GM19025 (cell line): ENCODE results near the gene CEP170B.

ENCODE experiments used
- ATAC-seq: cut with Tn5 transposase; IDR thresholded peaks from one replicate; pipeline ENCODE4 v1.9.1; 2021; ENCODE audit warnings: mild to moderate bottlenecking, low read depth, moderate library complexity; ENCODE audit not compliant: unreplicated experiment

Gene CEP170B

DNA sequence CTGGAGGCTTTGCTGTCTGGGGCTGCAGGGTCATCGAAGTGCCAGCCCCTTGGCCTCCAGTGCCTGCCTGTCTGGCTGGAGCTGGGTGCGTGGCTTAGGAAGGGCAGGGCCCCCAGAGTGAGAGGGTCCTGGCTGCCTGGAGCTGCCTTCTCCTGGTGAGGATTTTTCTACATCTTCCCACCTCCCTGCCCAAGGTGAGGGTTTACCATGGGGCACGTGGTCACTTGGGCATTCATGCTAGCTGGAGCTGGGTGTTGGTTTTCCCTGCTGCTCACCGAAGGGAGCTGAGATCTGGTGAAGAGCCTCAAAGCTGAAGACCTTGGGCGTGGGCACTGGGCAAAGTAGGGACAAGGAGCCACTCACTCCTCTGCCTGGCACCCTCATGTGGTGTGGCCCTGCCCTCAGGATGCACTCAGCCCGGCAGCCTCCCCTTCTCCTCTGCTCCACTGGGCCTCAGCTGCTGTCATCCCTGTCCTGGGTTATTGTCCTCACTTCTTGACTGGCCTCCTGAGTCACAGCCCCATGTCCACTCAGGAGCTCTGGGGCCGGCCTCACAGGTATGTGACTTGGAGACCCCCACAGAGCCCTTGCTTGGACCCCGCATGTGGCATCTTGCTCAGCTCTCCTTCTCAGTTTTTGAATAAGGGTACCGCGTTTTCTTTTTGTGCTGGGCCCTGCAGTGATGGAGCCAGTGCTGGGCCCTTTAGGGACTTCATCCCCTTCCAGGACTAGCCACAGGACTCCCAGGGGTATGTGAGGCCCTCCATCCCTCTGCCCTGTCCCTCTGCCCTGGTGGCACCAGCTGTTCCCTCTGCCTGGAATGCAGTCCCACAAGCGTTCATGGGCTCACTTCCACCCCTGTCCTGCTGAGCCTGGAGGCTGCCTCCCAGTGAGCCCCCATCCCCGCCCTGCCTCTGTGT is 1.6 kb downstream of the CEP170B start:
- no peak for ATAC-seq

DNA sequence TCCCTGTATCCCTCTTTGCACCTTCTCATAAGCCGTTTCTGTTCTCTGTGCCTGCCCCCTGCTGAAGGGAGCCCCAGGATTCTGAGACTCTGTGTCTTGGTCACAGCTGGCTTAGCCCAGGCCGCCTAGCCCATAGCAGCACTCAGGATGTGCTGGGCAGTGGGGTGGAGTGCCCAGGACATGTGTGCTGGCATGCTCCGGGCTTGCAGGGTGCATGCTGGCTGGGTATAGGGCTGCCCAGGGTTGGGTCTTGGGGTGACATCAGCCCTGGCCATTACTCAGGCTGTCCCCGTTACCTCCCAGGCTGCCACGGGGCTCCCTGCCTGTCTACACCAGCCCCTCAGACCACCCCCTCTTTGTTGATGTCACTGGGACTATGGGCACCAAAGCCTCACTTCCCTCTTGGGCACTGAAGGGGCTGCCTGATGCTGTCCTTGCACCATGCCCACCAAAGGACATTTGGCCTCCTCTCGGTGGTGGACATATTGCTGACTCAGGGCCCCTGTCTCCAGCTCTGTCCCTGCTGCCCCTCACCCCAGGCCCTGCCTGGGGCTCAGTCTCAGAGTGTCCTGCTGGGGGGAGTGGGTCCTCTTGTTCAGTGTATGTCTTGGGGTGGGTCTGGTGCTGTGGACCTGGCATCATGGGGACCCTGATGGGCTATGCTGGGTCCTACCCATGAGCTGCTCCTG is 2.4 kb downstream of the CEP170B start:
- no peak for ATAC-seq

DNA sequence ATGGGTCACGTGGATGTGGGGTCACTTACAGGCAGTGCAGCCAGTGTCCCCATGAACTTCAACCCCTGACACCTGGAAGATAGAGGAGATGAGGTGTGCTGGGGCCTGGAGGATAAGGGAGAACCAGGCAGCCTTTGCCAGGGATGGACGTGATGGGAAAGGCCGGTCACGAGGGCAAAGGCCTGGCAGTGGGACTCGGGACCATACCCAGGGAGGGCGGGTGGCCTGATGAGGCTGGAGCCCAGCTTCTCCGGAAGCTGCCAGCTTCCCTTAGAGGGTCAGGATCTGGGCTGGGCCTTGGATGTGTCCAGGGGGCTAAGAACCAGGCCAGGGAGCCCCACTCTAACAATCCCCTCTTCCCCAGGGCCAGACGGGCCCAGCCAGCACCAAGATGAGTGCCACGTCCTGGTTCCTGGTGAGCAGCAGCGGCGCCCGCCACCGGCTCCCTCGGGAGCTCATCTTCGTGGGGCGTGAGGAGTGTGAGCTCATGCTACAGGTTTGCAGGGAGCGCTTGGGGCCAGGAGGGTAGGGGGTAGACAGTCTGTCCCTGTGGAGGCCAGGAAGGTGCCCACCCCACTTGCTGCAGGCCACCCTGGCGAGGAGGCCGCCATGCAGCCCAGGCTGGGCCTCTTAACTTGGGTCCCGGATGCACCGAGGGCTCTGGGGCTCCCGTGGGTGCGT is 3.1 kb downstream of the CEP170B start:
- ATAC-seq, result no peak

DNA sequence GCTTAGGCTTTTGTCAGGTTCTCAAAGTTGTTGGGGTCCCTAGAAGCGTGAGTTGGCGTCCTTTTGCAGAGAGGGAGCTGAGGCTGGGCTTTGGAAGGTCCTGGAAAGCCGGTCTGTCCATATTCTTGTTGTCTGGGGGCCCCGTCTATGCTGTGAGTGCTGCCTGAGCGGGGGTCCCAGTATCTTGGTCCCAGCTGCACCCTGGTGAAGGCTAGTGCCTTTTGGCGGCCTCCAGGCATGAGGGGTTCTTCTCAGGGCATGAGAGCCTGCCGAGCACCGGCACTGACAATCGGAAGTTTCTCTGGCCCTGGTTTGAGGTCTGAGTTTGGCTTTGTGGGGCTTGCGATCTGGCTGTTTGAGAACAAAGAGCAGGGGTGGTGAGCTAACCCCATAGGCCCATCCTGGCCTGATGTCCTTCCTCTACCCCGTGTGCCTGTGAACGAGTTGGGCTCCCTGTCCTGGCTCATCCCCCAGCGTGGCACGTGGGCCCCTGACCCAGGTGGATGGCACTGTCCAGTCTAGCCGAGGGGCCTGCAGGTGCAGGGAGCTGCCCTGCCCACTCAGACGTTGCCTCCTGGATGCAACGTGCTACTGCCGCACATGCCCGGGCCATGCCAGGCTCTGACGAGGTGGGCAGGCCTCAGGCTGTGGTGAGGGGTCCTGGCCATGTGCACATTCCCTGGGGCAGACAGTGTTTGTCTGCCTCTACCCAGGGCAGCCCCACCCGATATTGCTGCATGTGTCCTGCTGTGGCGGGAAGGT is 3.9 kb downstream of the CEP170B start:
- ATAC-seq, result no peak

DNA sequence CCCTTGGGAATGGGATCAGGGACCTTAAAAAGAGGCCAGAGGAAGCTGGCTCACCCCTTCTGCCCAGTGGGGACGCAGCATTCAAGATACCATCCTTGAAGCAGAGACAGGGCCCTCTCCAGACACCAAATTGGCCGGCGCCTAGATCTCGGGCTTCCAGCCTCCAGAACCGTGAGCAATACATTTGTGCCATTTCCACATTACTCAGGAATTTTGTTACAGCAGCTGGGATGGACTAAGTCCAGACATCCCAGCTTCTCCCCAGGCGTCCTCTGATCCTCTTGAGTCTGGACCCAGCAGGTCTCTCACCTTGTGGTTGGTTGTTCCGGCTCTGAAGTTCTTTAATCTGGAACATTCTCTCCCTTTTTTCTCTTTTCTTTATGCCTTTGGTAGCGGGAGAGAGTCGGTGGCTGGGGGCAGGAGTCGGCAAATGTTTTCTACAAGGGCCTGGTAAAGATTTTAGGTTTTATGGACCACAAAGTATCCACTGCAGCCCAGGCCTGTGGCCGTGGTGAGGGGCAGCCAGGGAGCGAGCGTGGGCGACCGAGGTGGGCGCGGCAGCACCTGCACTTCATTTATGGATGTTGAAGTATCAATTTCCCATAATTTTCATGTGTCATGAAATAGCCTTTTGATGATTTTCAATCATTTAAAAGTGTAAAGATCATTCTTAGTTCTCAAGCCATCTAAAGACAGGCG is 4.8 kb downstream of the CEP170B start:
- no peak for ATAC-seq

DNA sequence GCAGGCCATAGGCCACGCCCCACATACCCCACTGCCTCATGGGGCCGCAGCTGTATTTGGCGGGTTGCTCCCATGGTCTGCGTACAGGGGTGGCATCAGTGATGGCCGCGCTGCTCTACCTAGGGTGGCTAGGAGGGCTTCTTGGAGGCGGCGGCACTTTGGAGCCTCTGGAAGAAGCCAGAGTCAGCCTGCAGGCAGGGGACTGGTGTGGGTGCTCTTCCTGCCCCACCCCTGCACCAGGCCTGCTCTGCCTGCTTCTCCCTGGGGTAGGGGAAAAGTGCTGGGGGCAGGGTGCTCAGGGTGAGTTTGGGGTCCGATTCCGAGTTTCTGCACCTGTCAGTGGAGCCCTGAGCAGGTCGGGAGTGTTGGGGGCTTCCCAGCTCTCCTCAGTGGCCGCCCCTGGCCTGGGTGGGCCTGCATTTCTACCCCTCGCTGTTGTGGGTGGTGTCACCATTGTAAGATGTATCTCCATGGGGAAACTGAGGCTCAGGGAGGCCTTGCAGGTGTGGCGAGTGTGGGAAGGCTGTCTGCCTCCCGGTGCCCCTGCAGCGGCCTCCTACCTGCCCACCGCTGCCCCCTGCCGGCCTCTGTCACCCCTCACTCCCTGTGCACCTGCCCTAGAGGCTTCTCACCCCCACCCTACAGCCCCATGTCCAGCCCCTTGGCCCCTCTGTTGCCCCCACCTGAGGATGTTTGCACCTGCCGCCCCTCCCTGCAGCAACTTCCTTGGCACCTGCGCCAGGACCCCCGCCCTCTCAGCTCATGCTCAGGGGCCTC is 5.5 kb downstream of the CEP170B start:
- ATAC-seq, result no peak

DNA sequence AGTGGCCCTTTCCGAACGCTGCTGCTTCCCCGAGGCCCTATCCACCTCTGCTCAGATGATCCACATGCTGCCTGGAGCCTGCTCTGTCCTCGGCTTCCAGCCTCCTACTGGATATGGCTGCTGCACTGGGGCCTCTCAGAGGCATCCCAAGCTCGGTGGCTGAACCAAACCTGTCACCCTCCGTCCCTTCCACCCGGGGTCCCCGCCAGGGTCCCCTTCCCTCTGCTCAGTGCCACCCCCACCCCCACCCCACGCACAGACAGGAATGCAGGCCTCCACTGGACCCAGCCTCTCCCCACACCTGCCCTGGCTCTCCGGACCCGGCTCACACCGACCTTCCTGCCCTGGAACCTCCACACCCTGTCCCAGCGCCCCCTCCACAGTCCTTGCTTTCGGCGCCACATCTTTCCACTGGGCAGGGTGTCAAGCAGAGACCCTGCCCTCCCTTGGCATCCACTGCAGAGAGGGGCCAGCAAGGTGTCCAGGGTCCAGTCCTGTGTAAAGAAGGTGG is 6.1 kb downstream of the CEP170B start:
- no peak for ATAC-seq

DNA sequence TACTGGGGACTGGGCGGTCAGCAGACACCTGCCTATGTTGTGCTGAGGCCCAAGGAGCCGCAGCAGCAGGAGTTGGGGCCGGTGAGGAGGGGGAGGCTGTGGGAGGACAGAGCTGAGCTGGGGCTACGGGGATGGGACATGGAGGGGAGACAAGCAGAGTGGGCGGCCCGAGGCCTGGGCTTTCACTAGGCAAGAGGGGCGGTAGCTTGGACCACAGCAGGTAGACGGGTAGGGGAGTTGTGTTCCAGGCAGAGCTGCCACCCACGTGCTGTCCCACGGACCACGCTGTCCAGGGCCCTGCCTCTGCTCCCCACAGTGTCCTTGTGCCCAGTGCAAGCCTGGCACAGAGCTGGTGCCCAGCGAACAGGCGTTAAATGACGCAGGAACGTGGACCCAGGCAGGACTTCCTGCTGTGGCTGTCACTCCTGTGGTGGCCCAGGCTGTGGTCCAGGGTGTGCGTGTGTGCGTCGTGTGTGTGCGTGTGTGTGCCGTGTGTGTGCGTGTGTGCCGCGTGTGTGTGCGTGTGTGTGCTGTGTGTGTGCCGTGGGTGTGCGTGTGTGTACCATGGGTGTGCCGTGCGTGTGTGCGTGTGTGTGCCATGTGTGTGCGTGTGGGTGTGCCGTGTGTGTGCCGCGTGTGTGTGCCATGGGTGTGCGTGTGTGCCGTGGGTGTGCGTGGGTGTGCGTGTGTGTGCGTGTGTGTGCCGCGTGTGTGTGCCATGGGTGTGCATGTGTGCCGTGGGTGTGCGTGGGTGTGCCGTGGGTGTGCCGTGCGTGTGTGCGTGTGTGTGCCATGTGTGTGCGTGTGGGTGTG is 6.8 kb downstream of the CEP170B start:
- no peak for ATAC-seq

DNA sequence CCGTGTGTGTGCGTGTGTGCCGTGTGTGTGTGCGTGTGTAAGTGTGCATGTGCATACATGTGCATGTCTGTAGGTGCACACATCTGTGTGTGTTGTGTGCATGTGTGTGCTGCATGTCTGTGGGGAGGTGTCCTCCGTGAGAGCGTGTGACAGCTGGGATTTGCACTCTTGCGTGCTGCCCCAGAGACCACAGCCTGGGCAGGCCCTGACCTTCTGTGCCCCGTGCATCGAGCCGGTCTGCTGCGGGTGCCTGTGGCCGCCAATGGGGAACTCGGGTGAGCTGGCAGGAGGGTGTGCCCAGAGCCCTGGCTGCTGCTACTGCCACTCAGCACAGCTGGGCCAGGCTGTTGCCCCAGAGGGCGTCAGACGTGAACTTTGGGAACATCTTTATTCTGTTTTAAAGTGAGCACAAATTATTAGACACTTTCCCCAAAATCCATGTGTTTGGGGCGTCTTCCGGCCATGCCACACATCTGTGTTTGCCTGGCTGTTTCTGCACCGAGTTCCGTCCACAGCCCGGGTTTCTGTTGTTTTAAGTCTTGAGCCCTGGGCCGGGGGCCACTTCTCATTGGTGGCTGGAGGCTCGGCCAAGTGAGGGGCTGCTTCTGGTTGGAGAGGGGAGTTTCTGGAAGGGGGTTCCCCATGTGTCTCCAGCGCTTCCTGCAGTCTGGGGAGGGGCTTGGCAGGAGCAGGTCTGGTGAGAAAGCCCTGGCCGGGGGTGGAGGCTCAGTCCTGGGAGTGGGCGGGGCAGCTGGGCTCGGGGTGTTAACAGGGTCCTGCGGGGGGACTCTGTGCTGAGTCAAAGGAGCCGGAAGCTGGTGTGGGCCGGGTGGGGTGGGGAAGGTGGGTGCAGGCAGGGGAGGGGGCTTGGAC is 7.6 kb downstream of the CEP170B start:
- no peak for ATAC-seq

DNA sequence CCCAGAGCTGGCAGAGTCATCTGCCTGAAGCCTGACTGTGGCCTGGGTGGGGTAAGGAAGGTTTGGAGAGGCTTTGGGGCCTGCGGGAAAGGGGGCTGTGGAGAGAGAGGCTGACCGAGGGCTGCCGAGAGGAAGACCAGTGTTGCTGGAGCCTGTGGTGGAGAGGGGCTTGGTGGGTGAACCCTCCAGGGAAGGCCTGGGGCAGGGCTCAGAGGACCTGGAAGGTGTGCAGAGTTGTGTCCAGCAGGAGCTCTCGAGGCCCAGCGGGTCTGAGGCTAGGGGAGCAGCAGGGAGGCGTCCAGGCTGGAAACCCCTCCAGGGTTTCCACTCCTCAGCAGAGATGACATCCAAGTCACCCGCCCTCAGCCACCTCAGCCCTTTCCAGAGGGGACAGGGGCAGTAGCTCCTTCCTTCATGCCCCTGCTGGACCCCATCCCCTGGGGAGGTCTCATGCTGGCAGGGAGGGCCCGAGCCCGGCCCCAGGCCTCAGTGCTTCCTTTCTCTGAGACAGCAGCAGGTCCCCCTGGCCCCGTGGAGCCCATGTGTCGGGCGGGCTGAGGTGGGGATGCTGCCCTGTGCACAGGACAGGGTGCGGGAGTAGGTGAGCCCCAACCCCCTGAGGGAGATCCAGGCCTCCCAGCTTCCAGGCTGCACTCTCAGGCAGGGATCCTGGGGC is 8.4 kb downstream of the CEP170B start:
- no peak for ATAC-seq

DNA sequence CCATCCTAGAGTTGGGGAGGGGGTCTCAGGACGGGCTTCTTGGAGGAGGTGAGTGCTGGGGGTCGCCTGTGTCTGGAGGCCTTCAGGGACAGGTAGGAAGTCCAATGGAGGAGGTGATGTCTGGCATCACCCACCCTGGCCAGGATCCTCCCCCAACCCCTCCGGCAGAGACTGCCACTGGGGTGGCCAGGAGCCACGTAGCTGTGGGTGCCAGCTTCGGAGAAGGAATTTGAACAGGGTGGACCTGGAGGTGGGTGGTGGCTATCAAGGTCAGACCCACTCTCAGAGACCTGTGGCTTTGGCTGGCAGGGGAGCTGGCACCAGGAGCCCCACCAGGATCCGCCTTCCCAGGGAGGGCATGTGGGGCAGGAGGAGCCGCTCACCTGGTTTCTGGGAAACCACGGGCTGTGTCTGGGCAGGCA is 9.1 kb downstream of the CEP170B start:
- ATAC-seq, result no peak

DNA sequence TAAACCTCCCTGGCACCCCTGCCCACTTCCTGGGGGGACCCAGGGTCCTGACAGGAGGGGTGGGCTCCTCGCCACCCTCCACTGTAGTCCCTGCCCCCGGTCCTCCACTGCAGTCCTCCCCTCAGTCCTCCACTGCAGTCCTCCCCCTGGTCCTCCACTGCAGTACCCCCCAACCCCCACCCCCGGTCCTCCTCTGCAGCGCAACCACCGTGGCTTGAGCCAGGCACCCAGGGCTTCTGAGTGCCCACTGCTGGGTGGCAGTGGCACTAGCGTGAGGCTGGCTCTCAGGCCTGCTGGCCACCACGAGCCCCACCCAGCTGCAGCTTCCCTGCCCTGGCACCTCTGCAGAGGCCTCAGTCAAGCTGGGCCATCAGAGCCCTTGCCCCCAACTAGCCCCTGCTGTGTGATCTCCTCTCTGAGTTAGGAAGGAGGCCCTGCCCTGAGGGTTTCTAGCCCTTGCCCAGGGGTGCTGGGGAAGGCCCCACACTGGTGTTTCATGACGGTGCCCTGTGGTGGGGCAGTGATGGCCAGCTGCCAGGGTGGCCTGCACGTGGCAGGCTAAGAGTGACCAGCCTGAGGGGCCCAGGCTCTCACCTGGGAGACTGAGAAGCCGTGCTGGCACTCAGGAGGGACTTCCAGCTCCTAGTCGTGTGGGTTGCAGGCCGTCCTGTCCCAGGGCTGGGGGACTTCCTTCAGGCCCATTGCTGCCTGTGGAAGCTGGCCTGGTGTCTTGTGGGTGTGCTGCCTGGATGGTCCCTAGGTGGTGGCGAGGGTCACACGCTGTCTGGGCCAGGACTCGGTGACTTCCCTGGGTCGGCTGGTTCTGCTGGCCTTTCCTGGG is 9.7 kb downstream of the CEP170B start:
- no peak for ATAC-seq

DNA sequence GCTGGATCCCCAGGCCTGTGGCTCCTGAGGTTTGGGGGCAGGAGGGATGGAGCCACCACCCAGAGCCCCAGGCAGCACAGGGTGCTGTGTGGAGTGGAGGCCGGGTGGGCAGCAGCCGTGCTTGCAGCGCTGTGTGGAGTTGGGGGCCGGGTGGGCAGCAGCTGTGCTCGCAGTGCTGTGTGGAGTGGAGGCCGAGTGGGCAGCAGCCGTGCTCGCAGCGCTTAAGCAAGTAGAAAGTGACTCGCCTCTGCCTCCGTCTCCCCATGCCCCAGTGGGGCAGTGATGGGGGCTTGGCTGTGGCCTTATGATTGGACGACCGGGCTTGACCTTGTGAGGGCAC is 10.3 kb downstream of the CEP170B start:
- ATAC-seq, result no peak

DNA sequence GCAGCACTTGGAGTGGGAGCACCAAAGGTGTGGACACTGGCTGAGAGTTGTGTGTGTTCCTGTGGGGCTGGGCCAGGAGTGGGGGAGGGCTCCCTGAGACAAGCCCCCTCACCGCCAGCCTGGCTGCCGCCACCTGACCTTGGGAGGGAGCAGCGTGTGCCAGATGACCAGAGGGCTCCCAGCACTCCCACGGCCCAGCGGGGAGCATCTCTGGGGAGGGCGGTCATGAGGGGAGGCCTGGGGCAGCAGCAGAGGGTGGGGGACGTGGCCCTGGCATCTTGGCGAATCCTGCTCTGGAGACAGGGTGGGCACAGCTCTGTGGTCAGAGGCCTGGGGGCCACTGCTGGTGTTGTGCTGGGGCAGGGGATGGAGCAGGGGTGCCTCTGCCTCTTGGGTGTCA is 10.7 kb downstream of the CEP170B start:
- no peak for ATAC-seq

DNA sequence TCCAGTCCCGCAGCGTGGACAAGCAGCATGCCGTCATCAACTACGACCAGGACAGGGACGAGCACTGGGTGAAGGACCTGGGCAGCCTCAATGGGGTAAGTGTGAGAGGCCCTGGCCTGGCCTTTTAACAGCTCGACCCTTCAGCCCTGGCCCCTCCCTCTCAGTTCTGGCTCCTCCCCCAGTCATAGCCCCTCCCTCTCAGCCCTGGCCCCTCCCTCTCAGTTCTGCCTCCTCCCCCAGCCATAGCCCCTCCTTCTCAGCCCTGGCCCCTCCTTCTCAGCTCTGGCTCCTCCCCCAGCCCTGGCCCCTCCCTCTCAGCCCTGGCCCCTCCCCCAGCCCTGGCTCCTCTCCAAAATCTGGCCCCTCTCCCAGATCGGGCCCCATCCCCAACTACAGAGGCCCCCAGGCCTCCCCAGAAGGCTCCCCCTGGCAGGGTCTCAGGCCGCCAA is 11.2 kb downstream of the CEP170B start:
- no peak for ATAC-seq
